IMR-90 (cell line): ENCODE data around the gene TP53BP2. TPM values are rescaled to one million over a fixed set of nuclear protein-coding genes. Genes with fewer than 3 reads are reported as not detected.

Experiments used
- ATAC-seq: fragments of 200-7000 bp; cut with Tn5 transposase; 2 replicates; pipeline ENCODE4 v1.9.1; 2020; ENCODE audit warnings: low read depth, mild to moderate bottlenecking, moderate library complexity
- BruUV-seq: library from RNA; stranded (reverse); fragments of 400-500 nt; replicated peaks from 2 replicates; lab custom pipeline; 2021; lab: Mats Ljungman, UMichigan
- CTCF ChIA-PET: fragments of 300-600 bp; formaldehyde crosslinking; extraction: SDS; loops from one replicate; lab custom pipeline; 2021; ENCODE audit warnings: antibody characterized with exemption; lab: Yijun Ruan, JAX
- POLR2A ChIA-PET: fragments of 300-600 bp; sonication (Branson Sonifier 250); formaldehyde crosslinking; loops from one replicate; lab custom pipeline; 2022; ENCODE audit warnings: antibody characterized with exemption; ENCODE audit not compliant: unreplicated experiment; lab: Charles Lee
- DNase-seq: peaks from one replicate; pipeline ENCODE4 v3.0.0; 2013
- H2AFZ ChIP-seq: replicated peaks from 2 replicates; pipeline ENCODE3; 2013; ENCODE audit warnings: low read length, mild to moderate bottlenecking; ENCODE audit not compliant: poor library complexity
- H2AK5ac ChIP-seq: 2 replicates; pipeline ENCODE4 v1.6.1; 2013; ENCODE audit warnings: low read depth, low read length, inconsistent platforms
- H2AK9ac ChIP-seq: replicated peaks from 2 replicates; pipeline ENCODE3; 2013; ENCODE audit warnings: mild to moderate bottlenecking, low read depth, low read length, moderate library complexity; ENCODE audit not compliant: poor library complexity
- H2BK120ac ChIP-seq: 2 replicates; pipeline ENCODE4 v1.6.1; 2013; ENCODE audit warnings: low read depth, low read length, inconsistent platforms
- H2BK15ac ChIP-seq: 3 replicates; pipeline ENCODE4 v1.6.1; 2013; ENCODE audit warnings: low read depth, low read length, inconsistent platforms
- H2BK20ac ChIP-seq: 2 replicates; pipeline ENCODE4 v1.6.1; 2013; ENCODE audit warnings: low read depth, mild to moderate bottlenecking, inconsistent platforms, low read length, moderate library complexity
- H2BK5ac ChIP-seq: 2 replicates; pipeline ENCODE4 v1.6.1; 2013; ENCODE audit warnings: mild to moderate bottlenecking, low read depth, low read length, inconsistent platforms; ENCODE audit not compliant: poor library complexity, severe bottlenecking
- H3K14ac ChIP-seq: replicated peaks from 2 replicates; pipeline ENCODE4 v1.6.1; 2013; ENCODE audit warnings: low read depth, low read length, inconsistent platforms
- H3K18ac ChIP-seq: 2 replicates; pipeline ENCODE4 v1.6.1; 2013; ENCODE audit warnings: low read depth, low read length, control low read depth
- H3K23ac ChIP-seq: 2 replicates; pipeline ENCODE4 v1.6.1; 2013; ENCODE audit warnings: low read depth, low read length, inconsistent platforms
- H3K27ac ChIP-seq: 2 replicates; pipeline ENCODE4 v1.5.1; 2013; ENCODE audit warnings: mild to moderate bottlenecking, control low read depth, low read length; ENCODE audit not compliant: insufficient read depth
- H3K27me3 ChIP-seq: 2 replicates; pipeline ENCODE4 v1.6.1; 2013; ENCODE audit warnings: low read length; ENCODE audit not compliant: control insufficient read depth, insufficient read depth
- H3K36me3 ChIP-seq: 2 replicates; pipeline ENCODE4 v1.6.1; 2013; ENCODE audit warnings: low read length, mixed read lengths; ENCODE audit not compliant: control insufficient read depth, insufficient read depth
- H3K4ac ChIP-seq: 2 replicates; pipeline ENCODE4 v1.6.1; 2013; ENCODE audit warnings: low read depth, low read length, inconsistent platforms
- H3K4me1 ChIP-seq: 2 replicates; pipeline ENCODE4 v1.6.1; 2013; ENCODE audit warnings: low read length, mixed read lengths; ENCODE audit not compliant: control insufficient read depth, insufficient read depth
- H3K4me2 ChIP-seq: 2 replicates; pipeline ENCODE4 v1.6.1; 2013; ENCODE audit warnings: low read depth, mild to moderate bottlenecking, control low read depth, low read length, moderate library complexity
- H3K4me3 ChIP-seq: 2 replicates; pipeline ENCODE4 v1.5.1; 2013; ENCODE audit warnings: low read depth, mild to moderate bottlenecking, control low read depth, low read length, moderate library complexity; ENCODE audit not compliant: insufficient read depth
- H3K56ac ChIP-seq: 2 replicates; pipeline ENCODE4 v1.6.1; 2013; ENCODE audit warnings: low read length, inconsistent platforms; ENCODE audit not compliant: insufficient read depth; ENCODE audit errors: extremely low read depth
- H3K79me1 ChIP-seq, 2 experiments: 2 replicates each; pipeline ENCODE4 v1.6.1; 2013; ENCODE audit warnings: low read length in 2 of 2, inconsistent platforms in 1 of 2, low read depth in 1 of 2
- H3K9ac ChIP-seq: 2 replicates; pipeline ENCODE4 v1.6.1; 2013; ENCODE audit warnings: low read depth, low read length, control low read depth
- H3K9me1 ChIP-seq: 2 replicates; pipeline ENCODE4 v1.6.1; 2013; ENCODE audit warnings: low read length, inconsistent platforms; ENCODE audit not compliant: insufficient read depth
- H3K9me3 ChIP-seq: 2 replicates; pipeline ENCODE4 v1.6.1; 2013; ENCODE audit warnings: low read length; ENCODE audit not compliant: control insufficient read depth, insufficient read depth
- H4K20me1 ChIP-seq: 2 replicates; pipeline ENCODE4 v1.6.1; 2013; ENCODE audit warnings: low read length, inconsistent platforms; ENCODE audit not compliant: insufficient read depth
- H4K5ac ChIP-seq: 2 replicates; pipeline ENCODE4 v1.6.1; 2013; ENCODE audit warnings: mild to moderate bottlenecking, low read depth, low read length, control low read depth
- H4K8ac ChIP-seq, 2 experiments: 2 replicates each; pipeline ENCODE4 v1.6.1; 2013; ENCODE audit warnings: low read depth in 2 of 2, low read length in 2 of 2, control low read depth in 1 of 2, inconsistent platforms in 1 of 2
- H4K91ac ChIP-seq: 2 replicates; pipeline ENCODE4 v1.6.1; 2013; ENCODE audit warnings: low read depth, low read length, inconsistent platforms; ENCODE audit not compliant: insufficient read depth
- BHLHE40 ChIP-seq: fragments of 150-350 bp; IDR thresholded peaks from 2 replicates; pipeline ENCODE4 v1.6.1; 2016; ENCODE audit warnings: mild to moderate bottlenecking, low read depth, low read length
- CEBPB ChIP-seq: IDR thresholded peaks from 2 replicates; pipeline ENCODE4 v1.6.1; 2012; ENCODE audit warnings: low read depth, low read length, improper control_type of control experiment
- CHD1 ChIP-seq: IDR thresholded peaks from 2 replicates; pipeline ENCODE4 v1.6.1; 2012; ENCODE audit warnings: low read depth, low read length, improper control_type of control experiment
- MAZ ChIP-seq: IDR thresholded peaks from 2 replicates; pipeline ENCODE4 v1.6.1; 2012; ENCODE audit warnings: low read depth, mild to moderate bottlenecking, low read length, improper control_type of control experiment, moderate library complexity, borderline replicate concordance
- MXI1 ChIP-seq: IDR thresholded peaks from 2 replicates; pipeline ENCODE4 v1.6.1; 2012; ENCODE audit warnings: low read depth, mild to moderate bottlenecking, low read length, moderate library complexity, borderline replicate concordance
- POLR2A ChIP-seq: IDR thresholded peaks from 2 replicates; pipeline ENCODE4 v1.6.1; 2012; ENCODE audit warnings: mild to moderate bottlenecking, low read depth, low read length
- RCOR1 ChIP-seq: IDR thresholded peaks from 2 replicates; pipeline ENCODE4 v1.6.1; 2012; ENCODE audit warnings: mild to moderate bottlenecking, low read length, improper control_type of control experiment; ENCODE audit not compliant: insufficient replicate concordance
- RFX5 ChIP-seq: IDR thresholded peaks from 2 replicates; pipeline ENCODE4 v1.8.0; 2012; ENCODE audit warnings: low read depth, mild to moderate bottlenecking, low read length, moderate library complexity
- WGBS, 2 experiments: methylation state at CpG; one replicate each; pipeline versions ENCODE4 v1.1.5 to v1.1.7; 2013; ENCODE audit warnings: missing lambda C conversion rate in 2 of 2; ENCODE audit not compliant: insufficient read length in 1 of 2; ENCODE audit errors: extremely low coverage in 2 of 2; 5-methylcytosine and 5-hydroxymethylcytosine counted together
- dilution Hi-C: fragments of 300-500 bp; cut with HindIII; formaldehyde crosslinking; loops from one replicate; pipeline ENCODE4 v1.14.3; 2018; ENCODE audit warnings: low sequenced_read_pairs; ENCODE audit not compliant: unreplicated experiment
- in situ Hi-C: fragments of 300-500 bp; cut with MboI; formaldehyde crosslinking; loops from 3 replicates; pipeline ENCODE4 v1.14.3; 2019; ENCODE audit warnings: low sequenced_read_pairs, inconsistent platforms, mixed read lengths
- intact Hi-C: fragments of 100-400 bp; cut with micrococcal nuclease; formaldehyde crosslinking; loops from 2 replicates; pipeline ENCODE4 v1.10.0; 2022
- polyA plus RNA-seq, 3 experiments: library from polyadenylated mRNA; depleted of rRNA; stranded (reverse); fragments of >200 nt; gene quantifications; 2 replicates each; pipeline ENCODE4 v1.2.3, GENCODE V29; 2012; ENCODE audit warnings: low replicate concordance in 1 of 3
- total RNA-seq: library from RNA; depleted of rRNA; stranded (reverse); fragments of >200 nt; gene quantifications from 2 replicates; pipeline ENCODE4 v1.2.3, GENCODE V29; 2012

The TP53BP2 gene
- total and polyA plus RNA-seq, 2 of the 4 experiments (the other 2 are of a cell fraction) = 19.9 to 35.0 TPM

- H3K14ac ChIP-seq = peak overlapping the region; percentile 39
- peaks cover 42% of the 10 kb centered on the region for H3K4me1 ChIP-seq
- 0 out of 2 replicates have a peak overlapping the region, but pooled peaks have one; percentile 12 for H3K56ac ChIP-seq
- no peak overlapping the region for H3K4me3 ChIP-seq
- peak overlapping the region; percentile 72 for H2BK120ac ChIP-seq
- BruUV-seq = no TSS peak
- no peaks in the 10 kb centered on the region for H3K9me3 ChIP-seq
- H3K4me2 ChIP-seq = peak overlapping the region; percentile 33
- peak overlapping the region; percentile 30 for H3K18ac ChIP-seq
- peak overlapping the region; percentile 8; the same call in 1 of the 2 replicates for H2BK20ac ChIP-seq
- CTCF ChIA-PET = interaction anchor here (0.5 to 1.6 kb wide), 4 partner anchors 12 to 118 kb away, joined by 3 to 6 read pairs (median 3); no protein-coding TSS in a partner anchor
- peak overlapping the region; percentile 70 for H4K91ac ChIP-seq
- dilution Hi-C loops (no loop called here), in situ Hi-C loops (no loop called here), intact Hi-C loops (no loop called here)
- H2AFZ ChIP-seq = peak overlapping the region; percentile 11
- TF ChIP-seq MXI1 = 0 out of 2 replicates have a peak, but pooled peaks have one; percentile 23
- TF ChIP-seq CHD1 = no peak
- no peak for TF ChIP-seq RFX5
- TF ChIP-seq RCOR1 = no peak
- no peak for TF ChIP-seq CEBPB
- 0 out of 2 replicates have a peak, but pooled peaks have one; percentile 33 for TF ChIP-seq POLR2A
- 0 out of 2 replicates have a peak, but pooled peaks have one; percentile 13 for TF ChIP-seq MAZ
- no peak for TF ChIP-seq BHLHE40
- peak overlapping the region; percentile 60 for H4K5ac ChIP-seq
- H3K9ac ChIP-seq = peak overlapping the region; percentile 22; the same call in 1 of the 2 replicates
- H2AK9ac ChIP-seq = peak overlapping the region; percentile 6
- H2BK15ac ChIP-seq = peak overlapping the region; percentile 66; the same call in 1 of the 3 replicates
- peaks cover 53% of the 10 kb centered on the region for H3K9me1 ChIP-seq
- H3K4ac ChIP-seq = peak overlapping the region; percentile 87
- POLR2A ChIA-PET = interaction anchor here (1.2 kb wide), 1 partner anchor 10 kb away, joined by 3 read pairs; no protein-coding TSS in a partner anchor
- H3K27ac ChIP-seq = peak overlapping the region; percentile 77
- ATAC-seq = peak; percentile 16
- peak overlapping the region; percentile 36 to 73 for H4K8ac ChIP-seq
- H3K36me3 ChIP-seq = peaks cover 33% of the 10 kb centered on the region
- H3K23ac ChIP-seq = peak overlapping the region; percentile 74
- DNase-seq = peak; percentile 78
- H4K20me1 ChIP-seq = peaks cover 79% of the 10 kb centered on the region
- peak overlapping the region; percentile 96 for H2AK5ac ChIP-seq
- peak overlapping the region; percentile 47 for H2BK5ac ChIP-seq
- WGBS, 2 experiments = 48% methylated on average over 8 of the region's 13 CpGs; no CpG with 5 or more reads in 1 of the 2 experiments
- H3K27me3 ChIP-seq = no peaks in the 10 kb centered on the region
- H3K79me1 ChIP-seq = peaks cover 41 to 82% of the 10 kb centered on the region in 2 experiments
Measured at GRCh38 chr1:223731133-223731770, 114.5 kb downstream of the TP53BP2 start.
